Astrocyte of the cerebellum (primary cell): ENCODE data around the gene KLHL34.
A peak's percentile ranks its signal among the peaks of the same experiment; 100 is the strongest.

Source experiments
- DNase-seq: peaks from one replicate; pipeline ENCODE4 v3.0.0-alpha.2; 2011; ENCODE audit warnings: low read depth
- H3K4me3 ChIP-seq: 2 replicates; pipeline ENCODE4 v1.5.1; 2011; ENCODE audit warnings: mild to moderate bottlenecking, low read depth, low read length, moderate library complexity
- in situ Hi-C: cut with HindIII; loops from 2 replicates; pipeline ENCODE4 v1.10.0; 2017; ENCODE audit warnings: low sequenced_read_pairs
- TF ChIP-seq, protein P1 (sequence below): IDR thresholded peaks from 2 replicates; pipeline ENCODE4 v1.5.1; 2012; ENCODE audit warnings: low read length, low read depth, moderate library complexity, mild to moderate bottlenecking; ENCODE audit errors: missing control alignments

The KLHL34 gene

DNA sequence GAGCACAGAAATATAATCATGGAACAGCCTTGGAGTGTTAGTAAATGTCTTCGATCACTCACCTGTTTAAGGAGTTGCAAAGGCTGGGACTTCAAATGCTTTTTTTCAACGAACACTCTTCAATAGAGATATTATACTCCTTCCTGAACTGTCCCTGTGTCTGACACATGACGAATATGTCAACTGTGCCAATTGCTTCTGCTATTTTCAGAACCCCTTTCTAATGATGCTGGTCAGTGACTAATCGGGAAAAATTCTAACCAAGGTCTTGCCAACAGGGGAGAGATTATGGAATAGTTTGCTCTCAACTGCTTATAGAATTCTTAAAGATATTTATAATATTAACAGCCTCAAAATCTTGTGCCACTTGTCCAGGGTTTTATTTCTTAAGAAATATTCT, 8.5 kb upstream of the KLHL34 start:
- TF ChIP-seq, protein P1, sequence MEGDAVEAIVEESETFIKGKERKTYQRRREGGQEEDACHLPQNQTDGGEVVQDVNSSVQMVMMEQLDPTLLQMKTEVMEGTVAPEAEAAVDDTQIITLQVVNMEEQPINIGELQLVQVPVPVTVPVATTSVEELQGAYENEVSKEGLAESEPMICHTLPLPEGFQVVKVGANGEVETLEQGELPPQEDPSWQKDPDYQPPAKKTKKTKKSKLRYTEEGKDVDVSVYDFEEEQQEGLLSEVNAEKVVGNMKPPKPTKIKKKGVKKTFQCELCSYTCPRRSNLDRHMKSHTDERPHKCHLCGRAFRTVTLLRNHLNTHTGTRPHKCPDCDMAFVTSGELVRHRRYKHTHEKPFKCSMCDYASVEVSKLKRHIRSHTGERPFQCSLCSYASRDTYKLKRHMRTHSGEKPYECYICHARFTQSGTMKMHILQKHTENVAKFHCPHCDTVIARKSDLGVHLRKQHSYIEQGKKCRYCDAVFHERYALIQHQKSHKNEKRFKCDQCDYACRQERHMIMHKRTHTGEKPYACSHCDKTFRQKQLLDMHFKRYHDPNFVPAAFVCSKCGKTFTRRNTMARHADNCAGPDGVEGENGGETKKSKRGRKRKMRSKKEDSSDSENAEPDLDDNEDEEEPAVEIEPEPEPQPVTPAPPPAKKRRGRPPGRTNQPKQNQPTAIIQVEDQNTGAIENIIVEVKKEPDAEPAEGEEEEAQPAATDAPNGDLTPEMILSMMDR, result no peak
- H3K4me3 ChIP-seq, result no peak overlapping the region
- peak; percentile 5 for DNase-seq
- in situ Hi-C loops, result no loop called here

- TF ChIP-seq, protein P1, result no peak
- in situ Hi-C loops, result no loop called here
- DNase-seq, result no peak
- no peak overlapping the region for H3K4me3 ChIP-seq
Measured at GRCh38 chrX:21666252-21666651, 8.1 kb upstream of the KLHL34 start.

- H3K4me3 ChIP-seq, result no peak overlapping the region
- in situ Hi-C loops, result no loop called here
- TF ChIP-seq, protein P1, result no peak
- DNase-seq, result no peak
Measured at GRCh38 chrX:21662761-21663160, 4.6 kb upstream of the KLHL34 start.

DNA sequence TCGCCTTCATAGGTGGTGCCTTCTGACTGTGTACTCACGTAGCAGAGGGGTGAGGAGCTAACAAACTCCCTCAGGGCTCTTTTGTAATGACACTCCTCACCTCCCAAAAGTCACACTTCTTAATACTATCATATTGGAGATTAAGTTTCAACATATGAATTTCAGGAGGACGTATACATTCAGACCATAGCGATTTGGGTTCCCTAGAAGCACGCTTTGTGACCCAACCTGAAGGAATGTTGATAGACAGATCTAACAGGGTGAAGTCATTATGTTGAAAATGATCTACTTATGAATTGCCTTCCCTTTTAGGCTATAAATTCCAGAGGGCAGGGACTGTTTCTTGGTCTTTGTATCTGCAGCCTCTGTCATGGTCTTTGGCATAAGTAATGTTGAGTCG, 3.2 kb upstream of the KLHL34 start:
- no peak overlapping the region for H3K4me3 ChIP-seq
- DNase-seq, result no peak
- TF ChIP-seq, protein P1, result no peak
- in situ Hi-C loops, result no loop called here

DNA sequence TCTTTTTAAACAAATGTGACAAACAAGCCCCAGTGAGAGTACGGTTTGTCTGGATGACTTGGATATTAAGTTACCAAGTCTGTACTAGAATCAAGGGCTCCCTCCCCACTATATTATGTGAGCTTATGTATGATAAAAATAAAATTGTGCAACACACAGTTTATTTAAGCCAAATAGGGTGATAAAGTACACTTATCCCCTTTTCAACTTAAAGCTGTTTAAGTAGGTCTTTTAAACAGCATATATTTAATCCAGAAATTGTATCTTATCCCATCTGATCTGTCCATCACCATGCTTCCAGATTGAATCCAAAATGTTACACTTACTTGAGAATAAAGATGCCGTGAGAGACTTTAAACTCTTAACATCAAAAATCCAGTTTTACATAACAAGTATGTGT, 2.0 kb upstream of the KLHL34 start:
- TF ChIP-seq, protein P1, result no peak
- DNase-seq, result no peak
- H3K4me3 ChIP-seq, result no peak overlapping the region
- in situ Hi-C loops, result no loop called here

GRCh38 chrX:21659320-21659719, 1.2 kb upstream of the KLHL34 start:
- no peak for DNase-seq
- TF ChIP-seq, protein P1, result no peak
- in situ Hi-C loops, result no loop called here

DNA sequence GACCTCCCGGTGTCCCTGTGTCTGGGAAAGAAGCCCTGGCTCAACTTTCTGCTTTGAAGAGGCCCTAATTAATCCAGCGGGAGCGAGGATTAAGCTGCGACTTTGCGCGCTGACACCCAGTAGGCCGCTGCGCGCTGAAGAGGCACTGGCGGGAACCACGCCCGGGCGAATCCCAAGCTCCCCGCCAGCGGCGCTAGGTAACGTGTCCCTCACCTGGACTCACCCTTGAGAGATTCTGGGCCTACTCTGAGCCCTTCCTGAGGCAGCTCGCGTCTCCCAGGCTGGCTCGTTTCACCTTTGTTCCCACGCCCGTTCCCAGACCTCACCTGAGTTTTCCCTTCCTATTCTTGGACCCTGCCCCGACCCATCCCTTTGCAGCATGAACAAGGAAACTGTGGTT, 616 bp upstream of the KLHL34 start:
- no peak for DNase-seq
- in situ Hi-C loops, result no loop called here
- TF ChIP-seq, protein P1, result no peak
- peak overlapping the region; percentile 29 for H3K4me3 ChIP-seq

More at GRCh38 chrX:21659320-21659719, 1.2 kb upstream of the KLHL34 start:
- no peak overlapping the region for H3K4me3 ChIP-seq
